ENCODE results near the gene SPATA13.
A peak's percentile ranks its signal among the peaks of the same experiment; 100 is the strongest.
"Not testable (repeated sequence)": the region's sequence is repeated elsewhere in the genome, so short reads cannot be mapped to it uniquely, and the experiment has no call there.

SPATA13 gene

GRCh38 chr13:24280720-24281119, 120.2 kb downstream of the SPATA13 start:
- DNase-seq (no peak), ATAC-seq (peak; percentile 4)

- DNase-seq = no peak
- ATAC-seq = peak; percentile 51
These were observed 120.9 kb downstream of the SPATA13 start for GRCh38 chr13:24281188-24282008.

- ATAC-seq (no peak), DNase-seq (no peak)
These were observed 121.7 kb downstream of the SPATA13 start for GRCh38 chr13:24282256-24282655.

- no peak for ATAC-seq
- no peak for DNase-seq
These were observed 124.5 kb downstream of the SPATA13 start for GRCh38 chr13:24284889-24285565.

- DNase-seq = no peak
- ATAC-seq = no peak
These were observed 126.1 kb downstream of the SPATA13 start for GRCh38 chr13:24286624-24287023.

GRCh38 chr13:24287748-24288287, 127.3 kb downstream of the SPATA13 start:
- DNase-seq (no peak), ATAC-seq (no peak)

- no peak for DNase-seq
- no peak for ATAC-seq
These were observed 128.3 kb downstream of the SPATA13 start for GRCh38 chr13:24288870-24289269.

GRCh38 chr13:24290280-24290932, 129.9 kb downstream of the SPATA13 start:
- no peak for ATAC-seq
- DNase-seq = no peak

- ATAC-seq = no peak
- DNase-seq = no peak
These were observed 132.0 kb downstream of the SPATA13 start for GRCh38 chr13:24292481-24292880.

- DNase-seq (no peak), ATAC-seq (no peak)
These were observed 133.2 kb downstream of the SPATA13 start for GRCh38 chr13:24293746-24294145.

GRCh38 chr13:24299488-24300114, 139.1 kb downstream of the SPATA13 start:
- ATAC-seq (no peak), DNase-seq (no peak)

GRCh38 chr13:24301434-24301833, 140.9 kb downstream of the SPATA13 start:
- ATAC-seq = no peak
- no peak for DNase-seq

GRCh38 chr13:24301911-24302310, 141.4 kb downstream of the SPATA13 start:
- DNase-seq = no peak
- ATAC-seq = no peak

- DNase-seq (no peak), ATAC-seq (no peak)
These were observed 144.1 kb downstream of the SPATA13 start for GRCh38 chr13:24304620-24305019.

- ATAC-seq (no peak), DNase-seq (no peak)
These were observed 146.1 kb downstream of the SPATA13 start for GRCh38 chr13:24306632-24307031.

- DNase-seq = no peak
- no peak for ATAC-seq
These were observed 146.9 kb downstream of the SPATA13 start for GRCh38 chr13:24307211-24308067.

- ATAC-seq (peak; percentile 40), DNase-seq (no peak)
These were observed 147.5 kb downstream of the SPATA13 start for GRCh38 chr13:24308068-24308445.

- ATAC-seq = no peak
These were observed 148.0 kb downstream of the SPATA13 start for GRCh38 chr13:24308488-24309020.

GRCh38 chr13:24309300-24309699, 148.8 kb downstream of the SPATA13 start, which contains the start of gene C1QTNF9:
Gene C1QTNF9 (plus strand): TSS chr13:24309580. CDS start chr13:24316004, 6,424 bp downstream.
- not testable (repeated sequence) for DNase-seq, ATAC-seq

More at GRCh38 chr13:24308488-24309020, 148.0 kb downstream of the SPATA13 start:
- no peak for DNase-seq

- no peak for ATAC-seq
- no peak for DNase-seq
These were observed 152.9 kb downstream of the SPATA13 start for GRCh38 chr13:24313439-24313838.

- not testable (repeated sequence) for ATAC-seq, DNase-seq
These were observed 157.3 kb downstream of the SPATA13 start for GRCh38 chr13:24317835-24318234.
